Cortex of kidney (tissue), 1 donor: ENCODE results near the gene PANK2.
"Not testable (repeated sequence)": the region's sequence is repeated elsewhere in the genome, so short reads cannot be mapped to it uniquely, and the experiment has no call there.

Source experiments
- DNase-seq: peaks from one replicate; lab custom pipeline; 2025; lab: John Stamatoyannopoulos, UW

PANK2 gene

GRCh38 chr20:3871550-3872265 lies 17.5 kb upstream of the PANK2 start:
- DNase-seq = no peak

- DNase-seq = no peak
Measured at GRCh38 chr20:3873507-3873906, 15.7 kb upstream of the PANK2 start.

- DNase-seq = no peak
Measured at GRCh38 chr20:3874194-3874844, 14.9 kb upstream of the PANK2 start.

GRCh38 chr20:3875378-3875974 lies 13.7 kb upstream of the PANK2 start:
- no peak for DNase-seq

GRCh38 chr20:3876000-3876399 lies 13.2 kb upstream of the PANK2 start:
- no peak for DNase-seq

- DNase-seq = no peak
Measured at GRCh38 chr20:3876676-3877075, 12.5 kb upstream of the PANK2 start.

GRCh38 chr20:3878921-3879274 lies 10.3 kb upstream of the PANK2 start:
- DNase-seq = not testable (repeated sequence)

GRCh38 chr20:3885715-3886114 lies 3.5 kb upstream of the PANK2 start:
- no peak for DNase-seq

GRCh38 chr20:3887876-3888620 lies 1.1 kb upstream of the PANK2 start:
- no peak for DNase-seq

GRCh38 chr20:3889489-3890397 lies 556 bp downstream of the PANK2 start:
- no peak for DNase-seq

GRCh38 chr20:3890398-3890751 lies 1.2 kb downstream of the PANK2 start:
- no peak for DNase-seq

GRCh38 chr20:3890999-3891929 lies 2.1 kb downstream of the PANK2 start:
- no peak for DNase-seq

GRCh38 chr20:3894796-3895195 lies 5.6 kb downstream of the PANK2 start:
- no peak for DNase-seq

- no peak for DNase-seq
Measured at GRCh38 chr20:3896302-3896701, 7.1 kb downstream of the PANK2 start.

GRCh38 chr20:3896853-3897583 lies 7.8 kb downstream of the PANK2 start:
- no peak for DNase-seq

- not testable (repeated sequence) for DNase-seq
Measured at GRCh38 chr20:3898181-3898580, 9.0 kb downstream of the PANK2 start.

- DNase-seq = no peak
Measured at GRCh38 chr20:3898639-3899038, 9.5 kb downstream of the PANK2 start.

GRCh38 chr20:3900187-3900604 lies 11.0 kb downstream of the PANK2 start:
- DNase-seq = no peak

- DNase-seq = no peak
Measured at GRCh38 chr20:3901028-3901705, 12.0 kb downstream of the PANK2 start.
